COLO829 (cell line): ENCODE results near the gene KIF4A.

Source experiments
- DNase-seq: peaks from one replicate; pipeline ENCODE4 v3.0.0; 2012; ENCODE audit warnings: low spot score

KIF4A gene

DNA sequence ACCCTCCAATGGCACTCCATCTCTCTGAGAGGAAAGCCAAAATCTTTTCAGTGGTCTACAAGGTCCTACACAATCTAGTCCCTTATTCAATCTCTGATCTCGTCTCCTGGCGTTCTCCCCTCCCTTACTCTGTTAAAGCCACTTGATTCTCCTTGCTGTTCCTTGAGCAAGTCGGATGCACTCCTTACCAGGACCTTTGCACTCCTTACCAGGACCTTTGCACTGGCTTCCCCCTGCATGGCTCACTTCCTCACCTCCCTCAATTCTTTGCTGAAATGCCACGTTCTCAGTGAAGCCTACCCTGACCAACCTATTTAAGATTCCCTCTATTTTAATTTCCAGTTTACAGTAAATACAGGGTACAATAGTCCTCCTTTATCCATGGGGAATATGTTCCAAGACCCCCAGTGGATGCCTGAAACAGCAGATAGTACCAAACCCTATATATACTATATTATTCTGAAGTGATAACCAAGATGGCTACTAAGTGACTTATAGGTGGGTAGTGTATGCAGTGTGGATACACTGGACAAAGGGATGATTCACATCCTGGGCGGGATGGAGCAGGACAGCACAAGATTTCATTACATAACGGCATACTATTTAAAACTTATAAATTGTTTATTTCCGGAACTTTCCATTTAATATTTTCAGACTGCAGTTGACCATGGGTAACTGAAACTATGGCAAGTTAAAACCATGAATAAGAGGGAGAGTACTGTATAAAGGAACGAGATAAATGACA, 148.2 kb downstream of the KIF4A start:
- DNase-seq, result no peak

DNA sequence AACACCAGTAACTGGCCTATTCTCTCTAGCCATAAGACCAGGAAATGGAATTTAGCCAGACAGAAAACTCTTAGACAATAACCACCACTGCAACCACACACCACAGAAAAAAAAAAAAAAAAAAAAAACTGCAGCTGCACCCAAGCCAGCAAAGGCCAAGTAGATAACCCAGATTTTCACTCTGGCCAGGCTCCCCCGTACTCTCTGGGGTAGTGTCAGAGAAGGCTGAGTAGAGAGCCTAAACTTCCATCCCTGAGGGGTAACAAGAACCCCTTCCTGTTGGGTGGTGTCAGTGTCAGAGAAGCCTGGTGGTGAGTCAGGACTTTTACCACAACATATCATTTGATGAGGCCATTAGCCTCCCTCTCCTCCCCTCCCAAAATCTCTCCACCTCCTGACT, 149.1 kb downstream of the KIF4A start:
- no peak for DNase-seq

- no peak for DNase-seq
Measured at GRCh38 chrX:70442224-70442623, 152.3 kb downstream of the KIF4A start.

- no peak for DNase-seq
Measured at GRCh38 chrX:70444326-70444945, 154.5 kb downstream of the KIF4A start, which contains the start of gene DLG3. Gene DLG3 (plus strand): TSS chrX:70444835. CDS start chrX:70445202, 367 bp downstream.

- DNase-seq, result no peak
Measured at GRCh38 chrX:70444946-70445656, 155.2 kb downstream of the KIF4A start.

DNA sequence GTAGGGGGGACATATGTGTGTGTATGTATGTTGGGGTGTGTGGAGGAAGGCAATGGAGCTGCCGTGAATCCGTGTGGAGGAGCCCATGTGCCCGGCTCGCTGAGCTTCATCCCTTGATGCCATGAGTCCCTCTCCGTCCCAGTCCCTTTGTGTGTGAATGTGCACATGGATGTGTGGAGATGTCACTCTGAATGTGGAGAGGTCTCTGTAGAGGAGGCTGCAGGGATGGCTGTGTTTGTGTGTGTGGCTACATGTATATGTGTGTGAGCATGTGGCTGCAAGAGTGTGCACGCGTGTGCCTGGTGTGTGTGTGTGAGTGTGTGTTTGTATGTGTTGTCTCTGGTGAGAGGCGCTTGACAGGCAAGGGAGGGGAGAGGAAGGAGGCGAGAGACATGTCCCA, 156.0 kb downstream of the KIF4A start:
- no peak for DNase-seq

DNA sequence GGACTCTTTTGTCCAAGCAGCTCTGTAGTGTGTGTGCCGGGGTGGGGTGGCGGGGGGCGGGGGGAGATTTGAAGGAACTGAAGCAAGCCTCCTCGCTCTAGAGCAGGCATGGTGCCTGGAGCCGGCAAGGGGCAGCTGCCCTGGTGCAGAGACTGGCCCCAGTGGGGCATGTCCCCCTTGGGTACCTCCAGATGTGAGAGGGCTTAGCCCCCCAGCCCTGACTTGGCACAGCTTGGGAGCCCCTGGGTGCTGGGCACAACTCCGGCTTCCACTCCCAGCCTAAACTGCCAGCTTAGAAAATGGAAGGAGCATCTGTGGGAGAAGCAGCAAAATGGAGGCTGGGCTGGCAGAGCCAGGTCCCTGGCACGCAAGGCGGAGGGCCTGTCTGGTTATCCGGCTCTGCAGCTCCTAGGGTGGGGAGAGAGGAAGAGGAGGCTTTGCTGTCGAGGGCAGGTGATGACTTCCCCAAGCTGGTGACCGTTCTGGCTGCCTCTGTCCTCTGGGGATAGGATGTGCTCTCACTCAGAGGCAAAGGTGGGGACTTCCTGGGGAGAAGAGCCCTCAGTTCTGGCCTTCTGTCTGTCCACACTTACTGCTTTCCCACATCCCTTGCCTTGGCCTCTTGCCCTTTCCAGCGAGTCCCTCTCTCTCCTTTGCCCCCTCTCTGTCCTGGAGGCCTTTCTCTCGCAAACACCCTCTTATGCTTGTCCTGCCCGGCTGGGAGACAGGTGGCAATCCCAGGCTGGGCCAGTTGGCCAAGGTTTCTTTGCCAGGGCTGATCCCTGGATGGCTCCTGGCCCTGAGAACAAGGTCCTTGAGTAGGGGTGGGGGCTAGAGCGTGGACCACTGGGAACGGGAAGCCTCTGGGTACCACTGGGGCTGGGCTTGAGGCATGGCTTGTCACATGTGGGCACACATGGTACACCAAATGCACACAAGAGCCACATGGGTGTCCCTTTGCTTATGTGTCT, 156.8 kb downstream of the KIF4A start:
- no peak for DNase-seq

DNA sequence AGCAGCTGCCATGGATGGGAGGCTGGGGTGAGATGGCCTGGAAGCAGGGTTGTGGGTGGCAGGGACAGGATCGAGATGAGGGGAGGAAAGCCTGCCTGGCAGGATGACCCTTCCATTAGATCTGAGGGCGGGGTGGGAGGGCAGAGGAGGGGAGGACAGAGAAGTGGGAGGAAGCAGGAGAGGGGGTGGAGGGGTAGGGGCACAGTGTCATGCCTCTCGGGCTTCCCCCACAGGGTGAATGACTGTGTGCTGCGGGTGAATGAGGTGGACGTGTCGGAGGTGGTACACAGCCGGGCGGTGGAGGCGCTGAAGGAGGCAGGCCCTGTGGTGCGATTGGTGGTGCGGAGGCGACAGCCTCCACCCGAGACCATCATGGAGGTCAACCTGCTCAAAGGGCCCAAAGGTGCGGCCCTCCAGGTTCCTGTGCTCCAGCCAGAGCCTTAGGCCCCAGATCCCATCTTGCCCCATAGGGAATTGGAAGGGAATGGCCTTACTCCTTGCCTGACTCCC, 159.6 kb downstream of the KIF4A start:
- no peak for DNase-seq

DNA sequence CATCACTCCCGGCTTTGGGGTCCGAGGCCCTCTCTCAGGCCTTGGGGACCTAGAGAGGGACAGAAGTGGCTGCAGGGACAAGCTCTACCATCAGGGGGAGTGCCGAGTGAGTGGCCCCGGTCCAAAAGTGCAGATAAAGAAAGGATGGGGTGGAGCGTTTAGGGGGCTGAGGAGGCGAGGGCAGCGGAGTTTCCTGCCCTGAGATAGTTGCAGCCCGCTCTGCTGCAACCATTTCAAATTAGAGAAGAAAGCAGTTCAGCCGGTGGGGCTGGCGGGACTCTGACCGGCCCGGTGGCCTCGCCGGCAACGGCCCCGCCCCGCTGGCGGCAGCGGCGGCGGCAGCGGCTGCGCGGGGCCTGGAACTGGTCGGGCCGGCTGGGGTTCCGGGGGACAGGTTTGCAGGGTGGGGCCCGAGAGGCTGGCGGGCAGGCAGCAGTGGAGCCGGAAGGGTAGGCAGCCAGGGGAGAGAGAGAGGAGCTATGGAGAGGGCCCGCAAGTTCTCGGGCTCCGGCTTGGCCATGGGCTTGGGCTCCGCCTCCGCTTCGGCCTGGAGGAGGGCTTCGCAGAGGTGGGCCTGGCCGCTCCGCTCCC, 162.3 kb downstream of the KIF4A start:
- DNase-seq, result no peak

DNA sequence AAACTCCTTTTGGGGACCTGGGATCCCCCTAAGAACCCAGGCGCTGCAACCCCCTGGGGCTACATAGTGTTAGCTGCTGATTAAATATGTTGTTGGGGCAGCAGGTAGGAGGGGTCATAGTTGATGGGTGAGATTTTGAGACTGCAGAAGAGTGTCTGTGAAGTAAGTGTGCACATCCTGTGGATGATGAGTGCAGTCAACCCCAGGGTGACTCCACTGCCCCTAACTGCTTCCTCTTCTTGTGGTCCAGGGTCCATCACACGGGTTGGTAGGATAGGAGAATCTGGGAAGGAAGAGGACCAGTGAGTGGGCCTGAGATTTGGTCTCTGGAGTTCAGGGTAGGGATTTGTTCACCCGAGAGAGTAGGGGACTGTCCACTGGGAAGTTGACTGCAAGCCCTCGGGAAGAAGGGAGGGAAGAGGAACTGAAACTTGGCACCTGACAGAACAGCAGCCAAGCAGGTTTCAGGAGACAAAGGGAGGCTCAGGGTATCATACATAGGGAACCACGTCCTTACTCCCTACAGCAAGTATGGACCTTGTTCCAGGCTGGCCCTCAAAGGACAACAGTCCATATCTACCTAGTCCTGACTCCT, 163.2 kb downstream of the KIF4A start:
- DNase-seq, result no peak

DNA sequence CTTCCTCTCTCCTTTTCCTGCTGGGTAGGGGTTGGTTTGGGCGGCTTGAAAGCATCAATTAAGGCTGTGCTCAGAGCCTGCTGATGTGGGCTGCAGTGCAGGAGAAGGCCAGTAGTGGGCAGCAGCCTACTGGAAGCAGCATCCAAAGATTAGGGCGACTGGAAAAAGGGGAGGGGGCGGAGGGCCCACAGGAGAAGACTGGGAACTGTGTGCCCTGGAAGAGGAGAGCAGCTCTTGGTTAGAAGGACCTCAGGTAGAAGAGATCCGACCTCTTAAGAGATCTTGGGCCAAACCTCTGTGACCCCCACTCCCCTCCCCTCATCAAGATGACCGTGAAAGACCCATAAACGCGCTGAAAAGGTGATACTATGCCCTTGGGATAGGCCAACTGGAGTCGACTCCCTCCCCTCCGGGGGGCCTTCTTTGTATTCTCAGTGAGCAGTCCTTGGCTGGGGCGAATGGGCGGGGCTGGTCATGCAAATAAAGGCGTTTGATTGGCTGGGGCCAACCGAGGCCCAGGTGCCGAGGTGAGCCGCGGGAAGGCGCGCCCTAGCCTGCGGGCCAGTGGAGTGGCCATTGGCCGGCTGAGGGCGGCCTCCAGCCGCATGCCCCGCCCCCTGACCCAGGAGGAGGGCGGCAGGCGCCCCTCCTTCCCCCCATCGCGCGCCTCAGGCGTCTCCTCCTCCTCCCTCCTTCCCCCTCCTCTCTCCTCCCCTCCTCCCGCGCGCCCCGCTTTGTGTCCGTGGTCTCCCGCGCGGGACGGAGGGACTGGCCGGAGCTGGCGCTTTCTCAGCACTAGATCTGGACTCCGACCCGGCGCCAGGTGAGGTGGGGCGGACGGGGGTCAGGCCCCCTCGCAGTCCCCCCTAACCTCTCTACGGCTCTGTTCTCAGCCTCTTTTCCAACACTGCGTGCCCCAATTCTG, 164.8 kb downstream of the KIF4A start:
- DNase-seq, result no peak

DNA sequence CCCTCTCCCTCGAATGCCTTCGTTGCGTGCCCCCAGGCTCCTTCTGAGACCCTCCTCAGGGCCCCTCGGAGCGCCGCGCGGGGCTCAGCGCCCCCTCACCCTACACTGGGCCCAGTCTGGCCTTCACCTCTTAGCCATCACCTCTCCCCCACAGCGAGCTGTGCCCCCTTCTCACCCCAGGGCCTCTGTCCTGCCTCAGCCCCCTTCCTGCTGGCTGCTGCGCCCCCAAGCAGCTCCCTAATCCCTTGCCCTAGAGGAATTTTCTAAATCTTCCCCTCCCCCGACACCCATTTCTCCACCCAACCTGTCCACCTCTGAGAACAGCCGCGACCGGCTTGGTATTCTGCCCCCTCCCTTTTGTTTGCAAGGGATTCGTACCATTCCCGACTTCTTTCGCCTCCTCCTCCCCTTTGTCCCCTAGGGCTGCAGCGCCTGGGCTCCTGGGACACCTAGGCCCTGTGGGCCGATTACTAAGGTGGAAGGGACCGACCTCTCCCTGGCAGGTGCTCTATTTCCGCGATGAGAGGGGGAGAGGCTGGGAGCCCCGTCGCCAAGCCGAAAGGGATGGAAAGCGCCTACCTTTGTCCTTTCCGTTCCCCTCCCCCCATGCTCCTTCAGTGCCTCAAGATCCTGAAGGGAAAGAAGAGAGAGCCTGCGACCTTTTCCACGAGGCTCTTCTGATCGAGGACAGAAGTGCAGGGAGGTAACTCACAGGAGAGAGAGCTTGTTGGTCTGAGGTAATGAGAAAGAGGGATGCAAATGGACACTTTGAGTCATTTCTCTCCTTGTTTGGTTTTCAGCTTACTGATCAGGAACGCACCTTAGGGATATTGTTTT, 165.7 kb downstream of the KIF4A start:
- no peak for DNase-seq

DNA sequence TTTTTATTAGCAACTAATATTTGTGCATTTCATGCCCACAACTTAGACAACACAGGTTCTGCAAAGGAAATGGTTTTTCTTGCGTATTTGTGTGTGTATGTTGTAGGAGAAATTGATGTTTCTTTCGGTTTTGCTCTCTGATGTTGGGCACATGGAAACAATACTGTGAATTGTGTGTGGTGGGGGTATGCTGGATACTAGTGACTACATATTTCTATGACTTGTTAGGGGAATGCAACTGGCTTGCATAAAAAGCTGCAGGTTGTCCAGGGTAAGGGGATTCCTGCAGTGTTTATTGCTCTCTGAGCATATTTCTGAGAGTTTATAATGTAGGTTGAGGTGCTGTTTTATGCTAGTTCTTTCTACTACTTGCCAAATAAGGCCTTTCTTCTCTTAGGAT, 166.4 kb downstream of the KIF4A start:
- DNase-seq, result no peak

DNA sequence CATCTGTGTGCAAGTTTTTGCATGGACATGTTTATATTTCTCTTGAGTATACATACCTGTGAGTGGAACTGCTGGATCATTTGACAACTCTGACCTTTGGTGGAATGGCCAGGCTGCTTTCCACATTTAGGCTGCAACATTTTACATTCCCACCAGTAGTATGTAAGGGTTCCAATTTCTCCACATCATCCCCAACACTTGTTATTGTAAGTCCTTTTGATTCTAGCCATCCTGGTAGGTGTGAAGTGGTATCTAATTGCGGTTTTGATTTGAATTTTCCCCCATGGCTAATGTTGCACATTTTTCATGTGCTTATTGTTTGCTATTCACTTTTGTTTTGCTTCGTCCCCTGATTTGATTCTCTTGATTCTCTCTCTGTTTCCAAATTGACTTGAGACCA, 171.1 kb downstream of the KIF4A start:
- DNase-seq, result no peak

DNA sequence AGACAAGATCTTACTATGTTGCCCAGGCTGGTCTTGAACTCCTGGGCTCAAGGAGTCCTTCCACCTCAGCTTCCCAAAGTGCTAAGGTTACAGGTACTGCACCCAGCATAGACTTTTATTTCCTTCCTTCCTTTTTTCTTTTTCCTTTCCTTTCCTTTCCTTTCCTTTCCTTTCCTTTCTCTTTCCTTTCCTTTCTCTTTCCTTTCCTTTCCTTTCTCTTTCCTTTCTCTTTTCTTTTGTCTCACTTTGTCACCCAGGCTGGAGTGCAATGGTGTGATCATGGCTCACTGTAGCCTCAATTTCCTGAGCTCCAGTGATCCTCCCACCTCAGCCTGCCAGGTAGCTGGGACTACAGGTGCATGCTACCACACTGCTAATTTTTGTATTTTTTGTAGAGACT, 174.1 kb downstream of the KIF4A start:
- no peak for DNase-seq

- no peak for DNase-seq
Measured at GRCh38 chrX:70466968-70467367, 177.1 kb downstream of the KIF4A start.

DNA sequence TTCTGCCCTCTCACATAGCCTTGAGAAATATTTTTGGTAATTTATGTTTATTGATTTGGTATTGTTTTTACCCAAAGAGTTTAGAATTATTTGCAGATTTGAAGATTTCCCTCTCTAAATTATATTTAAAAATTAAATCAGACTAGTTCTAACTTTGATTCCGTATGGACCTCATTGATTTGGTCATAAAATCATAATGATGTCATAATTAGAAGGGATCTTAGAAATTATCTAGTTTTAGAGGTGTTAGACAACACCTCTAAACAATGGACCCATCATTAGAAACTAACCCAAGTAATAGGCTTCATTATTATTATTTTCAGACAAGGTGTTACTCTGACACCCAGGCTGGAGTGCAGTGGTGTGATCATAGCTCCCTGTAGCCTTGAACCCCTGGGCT, 178.8 kb downstream of the KIF4A start:
- no peak for DNase-seq
